MM.1S (cell line): ENCODE data around the gene PAPSS2.

Experiments used
- DNase-seq: peaks from one replicate; pipeline ENCODE4 v3.0.0-alpha.2; 2015
- H2AFZ ChIP-seq: fragments of 300-600 bp; sonication (generic); 2 replicates; pipeline ENCODE4 v1.6.0; 2016; ENCODE audit warnings: antibody characterized with exemption, low read length
- H3F3A ChIP-seq: fragments of 300-600 bp; sonication (generic); 2 replicates; pipeline ENCODE4 v1.6.1; 2016; ENCODE audit warnings: mild to moderate bottlenecking, antibody characterized with exemption, low read length, moderate library complexity, mixed read lengths; ENCODE audit not compliant: insufficient read depth
- H3K27ac ChIP-seq: fragments of 300-600 bp; sonication (generic); 2 replicates; pipeline ENCODE4 v1.5.1; 2016; ENCODE audit warnings: mild to moderate bottlenecking, low read length
- H3K27me3 ChIP-seq: fragments of 300-600 bp; sonication (generic); replicated peaks from 2 replicates; pipeline ENCODE4 v1.6.0; 2016; ENCODE audit warnings: low read length; ENCODE audit not compliant: insufficient read depth
- H3K36me3 ChIP-seq: fragments of 300-600 bp; sonication (generic); replicated peaks from 2 replicates; pipeline ENCODE4 v1.6.1; 2016; ENCODE audit warnings: mild to moderate bottlenecking, low read length, mixed read lengths; ENCODE audit not compliant: insufficient read depth
- H3K4me1 ChIP-seq: fragments of 300-600 bp; sonication (generic); 2 replicates; pipeline ENCODE4 v1.6.1; 2016; ENCODE audit warnings: low read length, mixed read lengths
- H3K4me2 ChIP-seq: fragments of 300-600 bp; sonication (generic); 2 replicates; pipeline ENCODE4 v1.6.0; 2016; ENCODE audit warnings: low read depth, low read length
- H3K4me3 ChIP-seq: fragments of 300-600 bp; sonication (generic); 2 replicates; pipeline ENCODE4 v1.5.1; 2016; ENCODE audit warnings: low read length, mixed read lengths
- H3K79me2 ChIP-seq: fragments of 300-600 bp; sonication (generic); 2 replicates; pipeline ENCODE4 v1.6.1; 2016; ENCODE audit warnings: mixed run types, low read length, mixed read lengths
- H3K9ac ChIP-seq: fragments of 300-600 bp; sonication (generic); 2 replicates; pipeline ENCODE4 v1.6.1; 2016; ENCODE audit warnings: low read length, mixed read lengths
- H3K9me2 ChIP-seq: fragments of 300-600 bp; sonication (generic); replicated peaks from 2 replicates; pipeline ENCODE4 v1.6.1; 2016; ENCODE audit warnings: mild to moderate bottlenecking, low read length, mixed read lengths; ENCODE audit not compliant: insufficient read depth
- H3K9me3 ChIP-seq: fragments of 300-600 bp; sonication (generic); replicated peaks from 2 replicates; pipeline ENCODE4 v1.6.1; 2016; ENCODE audit warnings: mild to moderate bottlenecking, low read length, mixed read lengths; ENCODE audit not compliant: insufficient read depth
- H4K20me1 ChIP-seq: fragments of 300-600 bp; sonication (generic); 2 replicates; pipeline ENCODE4 v1.6.1; 2016; ENCODE audit warnings: mild to moderate bottlenecking, low read length, moderate library complexity, mixed read lengths; ENCODE audit not compliant: insufficient read depth
- CTCF ChIP-seq: fragments of 300-600 bp; sonication (generic); IDR thresholded peaks from 2 replicates; pipeline ENCODE4 v1.5.1; 2016; ENCODE audit warnings: antibody characterized with exemption, low read length, mixed read lengths
- EZH2 ChIP-seq: fragments of 300-600 bp; sonication (generic); optimal IDR thresholded peaks from 2 replicates; pipeline ENCODE3; 2017; ENCODE audit warnings: low read depth, mild to moderate bottlenecking, antibody characterized with exemption, low read length, mixed read lengths
- EZH2phosphoT487 ChIP-seq: fragments of 300-600 bp; sonication (generic); IDR thresholded peaks from 2 replicates; pipeline ENCODE4 v1.6.1; 2018; ENCODE audit warnings: antibody characterized with exemption, low read length

The PAPSS2 gene

GRCh38 chr10:87626422-87626892 is 33.2 kb upstream of the PAPSS2 start:
- H3F3A ChIP-seq = 0 out of 2 replicates have a peak, but pooled peaks cover 10% of the 10 kb centered on the region
- peaks cover 13% of the 10 kb centered on the region for H3K4me1 ChIP-seq
- no peak overlapping the region for H3K9ac ChIP-seq
- no peaks in the 10 kb centered on the region for H3K27me3 ChIP-seq
- H3K9me3 ChIP-seq = no peaks in the 10 kb centered on the region
- no peak for DNase-seq
- no peak overlapping the region for H3K4me3 ChIP-seq
- H3K36me3 ChIP-seq = no peaks in the 10 kb centered on the region
- H2AFZ ChIP-seq = no peak overlapping the region
- TF ChIP-seq CTCF (no peak), EZH2 (no peak), EZH2phosphoT487 (no peak)
- H3K27ac ChIP-seq = no peak overlapping the region
- no peaks in the 10 kb centered on the region for H3K79me2 ChIP-seq
- no peaks in the 10 kb centered on the region for H3K9me2 ChIP-seq
- no peak overlapping the region for H3K4me2 ChIP-seq
- H4K20me1 ChIP-seq = no peaks in the 10 kb centered on the region

GRCh38 chr10:87630171-87630570 is 29.5 kb upstream of the PAPSS2 start:
- H3K27me3 ChIP-seq = no peaks in the 10 kb centered on the region
- H3K36me3 ChIP-seq = no peaks in the 10 kb centered on the region
- no peak overlapping the region for H3K4me3 ChIP-seq
- no peak for DNase-seq
- no peak for TF ChIP-seq CTCF
- no peak for TF ChIP-seq EZH2
- TF ChIP-seq EZH2phosphoT487 = no peak
- no peak overlapping the region for H3K9ac ChIP-seq
- H3K79me2 ChIP-seq = no peaks in the 10 kb centered on the region
- no peak overlapping the region for H3K4me2 ChIP-seq
- no peak overlapping the region for H2AFZ ChIP-seq
- H3K4me1 ChIP-seq = peaks cover under 1% of the 10 kb centered on the region; the same call in 1 of the 2 replicates
- H3F3A ChIP-seq = no peaks in the 10 kb centered on the region
- no peaks in the 10 kb centered on the region for H4K20me1 ChIP-seq
- H3K9me2 ChIP-seq = no peaks in the 10 kb centered on the region
- H3K9me3 ChIP-seq = no peaks in the 10 kb centered on the region
- no peak overlapping the region for H3K27ac ChIP-seq

- TF ChIP-seq EZH2phosphoT487 (no peak), CTCF (no peak), EZH2 (no peak)
- H3K79me2 ChIP-seq = no peaks in the 10 kb centered on the region
- peaks cover 17% of the 10 kb centered on the region for H3K4me1 ChIP-seq
- no peak overlapping the region for H3K4me3 ChIP-seq
- no peaks in the 10 kb centered on the region for H3K36me3 ChIP-seq
- H3K9me3 ChIP-seq = no peaks in the 10 kb centered on the region
- H3K9ac ChIP-seq = no peak overlapping the region
- no peaks in the 10 kb centered on the region for H3K27me3 ChIP-seq
- no peak for DNase-seq
- no peak overlapping the region for H2AFZ ChIP-seq
- no peak overlapping the region for H3K27ac ChIP-seq
- H3K9me2 ChIP-seq = no peaks in the 10 kb centered on the region
- no peaks in the 10 kb centered on the region for H4K20me1 ChIP-seq
- H3F3A ChIP-seq = no peaks in the 10 kb centered on the region
- H3K4me2 ChIP-seq = no peak overlapping the region
Measured at GRCh38 chr10:87632454-87632853, 27.2 kb upstream of the PAPSS2 start.
